Hypothalamus (tissue), 51 donors: Measurements from ENCODE around the gene RBM15B.

Experiments used
- DNase-seq, 51 donors: peaks; one replicate each; lab custom pipeline; 2025; lab: John Stamatoyannopoulos, UW

RBM15B gene

DNA sequence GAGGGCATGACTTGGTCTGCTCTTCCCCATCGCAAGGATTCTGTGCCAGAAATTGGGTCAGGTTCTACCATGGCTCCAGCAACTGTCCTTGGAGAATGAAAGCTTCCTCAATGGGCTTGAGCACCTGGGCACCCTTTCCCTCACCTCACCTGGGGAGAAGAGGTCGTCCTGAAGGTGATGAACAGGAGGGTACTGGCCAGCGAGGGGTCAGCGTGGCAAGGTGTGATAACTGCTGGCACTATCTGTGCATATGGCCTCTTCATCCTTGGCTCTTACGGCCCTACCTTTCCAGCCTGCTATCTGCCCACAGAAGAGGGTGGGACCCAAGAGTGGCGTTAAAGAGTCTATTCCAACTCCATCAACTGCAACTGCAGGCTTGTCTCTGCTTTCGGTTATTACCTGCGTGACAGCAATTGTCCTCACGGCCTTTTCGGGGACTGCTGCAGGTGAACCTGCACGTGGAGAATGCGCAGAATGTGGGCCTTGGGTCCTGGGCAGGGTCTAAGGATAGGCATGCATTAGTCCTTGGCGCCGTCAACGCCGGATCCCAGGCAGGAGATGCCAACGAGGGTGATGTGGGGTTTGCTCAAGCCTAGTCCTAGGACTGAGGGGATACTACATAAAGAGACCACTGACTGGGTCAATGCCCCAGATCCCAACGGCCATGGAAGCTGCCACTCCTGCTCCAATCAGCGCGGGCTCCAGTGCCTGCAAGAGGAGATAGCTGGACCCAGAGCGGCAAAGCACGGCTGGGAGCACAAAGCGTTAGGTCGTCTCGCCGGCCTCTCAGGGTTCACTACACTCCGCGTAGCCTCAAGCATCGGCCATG is 625 bp upstream of the RBM15B start:
- no peak for DNase-seq

DNA sequence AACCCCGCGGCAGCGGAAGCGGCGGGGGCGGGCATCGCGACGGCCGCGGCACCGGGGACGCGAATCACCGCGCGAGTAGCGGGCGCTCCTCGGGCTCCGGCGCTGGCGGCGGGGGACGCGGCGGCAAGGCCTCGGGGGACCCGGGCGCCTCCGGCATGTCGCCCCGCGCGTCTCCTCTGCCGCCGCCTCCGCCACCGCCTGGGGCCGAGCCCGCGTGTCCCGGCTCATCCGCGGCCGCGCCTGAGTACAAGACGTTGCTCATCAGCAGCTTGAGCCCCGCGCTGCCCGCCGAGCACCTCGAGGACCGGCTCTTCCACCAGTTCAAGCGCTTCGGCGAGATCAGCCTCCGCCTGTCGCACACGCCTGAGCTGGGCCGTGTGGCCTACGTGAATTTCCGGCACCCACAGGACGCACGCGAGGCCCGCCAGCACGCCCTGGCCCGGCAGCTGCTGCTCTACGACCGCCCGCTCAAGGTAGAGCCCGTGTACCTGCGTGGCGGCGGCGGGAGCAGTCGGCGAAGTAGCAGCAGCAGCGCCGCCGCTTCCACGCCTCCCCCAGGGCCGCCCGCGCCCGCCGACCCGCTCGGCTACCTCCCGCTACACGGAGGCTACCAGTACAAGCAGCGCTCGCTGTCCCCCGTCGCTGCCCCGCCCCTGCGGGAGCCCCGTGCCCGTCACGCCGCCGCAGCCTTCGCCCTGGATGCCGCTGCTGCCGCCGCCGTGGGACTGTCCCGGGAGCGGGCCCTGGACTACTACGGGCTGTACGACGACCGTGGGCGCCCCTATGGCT is 675 bp downstream of the RBM15B start:
- DNase-seq: peak in 8 of 51 donors; percentile 15 to 46 (median 38)

DNA sequence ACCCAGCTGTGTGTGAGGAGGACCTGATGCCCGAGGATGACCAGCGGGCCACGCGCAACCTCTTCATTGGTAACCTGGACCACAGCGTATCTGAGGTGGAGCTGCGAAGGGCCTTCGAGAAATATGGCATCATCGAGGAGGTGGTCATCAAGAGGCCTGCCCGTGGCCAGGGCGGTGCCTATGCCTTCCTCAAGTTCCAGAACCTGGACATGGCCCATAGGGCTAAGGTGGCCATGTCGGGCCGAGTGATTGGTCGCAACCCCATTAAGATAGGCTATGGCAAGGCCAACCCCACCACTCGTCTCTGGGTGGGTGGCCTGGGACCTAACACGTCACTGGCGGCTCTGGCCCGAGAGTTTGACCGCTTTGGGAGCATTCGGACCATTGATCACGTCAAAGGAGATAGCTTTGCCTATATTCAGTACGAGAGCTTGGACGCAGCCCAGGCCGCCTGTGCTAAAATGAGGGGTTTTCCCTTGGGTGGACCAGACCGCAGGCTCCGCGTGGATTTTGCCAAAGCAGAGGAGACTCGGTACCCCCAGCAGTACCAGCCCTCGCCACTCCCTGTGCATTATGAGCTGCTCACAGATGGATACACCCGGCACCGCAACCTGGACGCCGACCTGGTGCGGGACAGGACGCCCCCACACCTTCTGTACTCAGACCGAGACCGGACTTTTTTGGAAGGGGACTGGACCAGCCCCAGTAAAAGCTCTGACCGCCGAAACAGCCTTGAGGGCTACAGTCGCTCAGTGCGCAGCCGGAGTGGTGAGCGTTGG is 1.5 kb downstream of the RBM15B start:
- no peak for DNase-seq

DNA sequence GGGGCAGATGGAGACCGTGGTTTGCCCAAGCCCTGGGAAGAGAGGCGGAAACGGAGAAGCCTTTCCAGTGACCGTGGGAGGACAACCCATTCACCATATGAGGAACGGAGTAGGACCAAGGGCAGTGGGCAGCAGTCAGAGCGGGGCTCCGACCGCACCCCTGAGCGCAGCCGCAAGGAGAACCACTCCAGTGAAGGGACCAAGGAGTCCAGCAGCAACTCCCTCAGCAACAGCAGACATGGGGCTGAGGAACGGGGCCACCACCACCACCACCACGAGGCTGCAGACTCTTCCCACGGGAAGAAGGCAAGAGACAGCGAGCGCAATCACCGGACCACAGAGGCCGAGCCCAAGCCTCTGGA is 2.0 kb downstream of the RBM15B start:
- no peak for DNase-seq

DNA sequence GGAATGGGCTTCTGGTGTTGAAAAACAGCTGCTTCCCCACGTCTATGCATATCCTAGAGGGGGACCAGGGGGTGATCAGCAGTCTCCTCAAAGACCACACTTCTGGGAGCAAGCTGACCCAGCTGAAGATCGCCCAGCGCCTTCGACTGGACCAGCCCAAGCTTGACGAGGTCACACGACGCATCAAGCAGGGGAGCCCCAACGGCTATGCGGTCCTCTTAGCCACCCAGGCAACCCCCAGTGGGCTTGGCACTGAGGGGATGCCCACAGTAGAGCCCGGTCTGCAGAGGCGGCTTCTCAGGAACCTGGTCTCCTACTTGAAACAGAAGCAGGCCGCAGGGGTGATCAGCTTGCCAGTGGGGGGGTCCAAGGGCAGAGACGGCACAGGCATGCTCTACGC is 2.5 kb downstream of the RBM15B start:
- no peak for DNase-seq

DNA sequence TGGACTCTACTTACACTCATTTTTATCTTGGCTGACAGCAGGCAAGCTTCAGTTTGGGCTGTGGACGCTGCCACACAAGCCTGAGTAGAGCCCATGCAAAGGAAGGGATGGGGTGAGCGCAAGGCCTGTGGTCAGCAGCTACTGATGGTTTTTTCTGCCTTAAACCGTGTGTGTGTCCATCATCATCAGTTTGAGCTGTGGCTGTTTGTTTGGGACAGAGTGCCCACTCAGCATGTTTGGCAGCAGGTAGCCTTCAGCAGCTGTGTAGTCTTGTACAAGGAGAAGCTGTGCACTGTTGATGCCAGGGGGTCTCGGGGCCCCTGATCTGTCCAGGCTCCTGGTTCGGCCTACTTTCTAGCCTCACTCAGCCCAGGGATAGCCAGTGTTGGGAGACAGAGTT is 3.5 kb downstream of the RBM15B start:
- DNase-seq: no peak

DNA sequence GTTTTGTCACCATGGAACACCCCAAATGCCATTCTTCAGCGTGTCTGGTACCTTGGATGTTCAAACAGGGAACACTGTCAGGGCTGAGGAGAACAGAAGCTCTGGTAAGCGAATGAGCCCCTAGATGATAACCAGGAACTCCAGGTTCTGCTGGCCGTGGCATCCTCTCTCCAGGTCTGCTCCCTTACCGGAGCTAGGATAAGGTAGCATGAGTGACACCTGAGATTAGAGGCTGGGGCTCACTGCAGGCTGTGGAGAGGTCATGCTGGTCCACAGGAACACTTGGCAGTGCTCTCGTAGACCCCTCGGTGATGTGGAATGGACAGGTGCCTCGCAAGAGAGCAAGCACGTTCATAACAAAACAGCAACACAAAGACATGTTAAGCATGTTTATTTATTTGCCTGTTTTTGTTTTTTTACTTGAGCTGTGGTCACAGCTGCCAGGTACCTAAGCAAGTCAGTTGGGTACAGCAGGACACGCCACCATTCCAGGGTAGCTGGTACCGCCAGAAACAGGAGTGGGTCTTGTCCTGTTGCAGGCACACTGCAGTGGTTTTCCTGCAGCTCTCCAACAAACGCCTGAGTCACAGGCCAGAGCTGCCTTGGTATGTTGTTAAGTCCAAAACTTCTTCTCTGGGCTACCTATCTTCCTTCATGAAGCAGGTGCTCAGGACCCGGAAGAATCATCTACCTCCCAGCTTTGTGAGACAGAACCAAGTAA is 4.6 kb downstream of the RBM15B start:
- no peak for DNase-seq

DNA sequence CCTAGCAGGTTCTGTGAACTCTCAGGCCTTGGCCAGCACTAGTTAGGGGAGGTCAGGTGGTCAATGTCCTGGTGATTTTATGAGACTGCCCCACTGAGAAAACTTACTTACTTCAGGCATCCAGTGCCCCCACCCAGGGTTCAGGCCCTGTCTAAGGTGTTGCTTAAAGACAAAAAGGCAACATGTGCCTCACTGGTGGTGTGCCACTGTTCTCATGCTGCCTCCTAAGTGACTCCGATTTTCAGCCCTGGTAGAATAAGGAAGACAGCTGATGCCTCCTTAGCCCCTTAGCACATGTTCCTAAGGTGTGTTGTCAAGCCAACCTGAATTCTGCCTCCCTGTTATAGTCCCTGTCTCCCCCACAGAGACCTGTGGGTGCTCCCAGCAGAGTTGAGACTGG is 5.3 kb downstream of the RBM15B start:
- no peak for DNase-seq

DNA sequence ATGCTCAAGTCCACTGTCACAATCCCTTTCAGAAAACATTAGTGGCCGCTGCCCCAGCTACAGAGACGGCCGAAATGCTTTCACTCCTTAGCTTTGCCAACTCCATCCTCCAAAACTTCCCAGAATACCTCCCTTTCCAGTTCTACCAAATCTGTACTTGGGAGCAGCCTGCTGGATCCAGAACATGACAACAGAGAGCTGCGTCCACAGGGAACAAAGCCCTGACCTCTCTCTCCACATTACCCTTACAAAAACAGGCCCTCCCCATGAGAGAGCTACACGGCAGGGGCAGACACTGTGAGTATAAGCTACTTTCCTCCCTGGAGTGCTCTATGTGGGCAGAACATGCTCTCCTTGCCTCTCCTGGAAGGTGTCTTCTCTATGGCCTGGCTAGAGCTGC is 6.3 kb downstream of the RBM15B start:
- DNase-seq: no peak

DNA sequence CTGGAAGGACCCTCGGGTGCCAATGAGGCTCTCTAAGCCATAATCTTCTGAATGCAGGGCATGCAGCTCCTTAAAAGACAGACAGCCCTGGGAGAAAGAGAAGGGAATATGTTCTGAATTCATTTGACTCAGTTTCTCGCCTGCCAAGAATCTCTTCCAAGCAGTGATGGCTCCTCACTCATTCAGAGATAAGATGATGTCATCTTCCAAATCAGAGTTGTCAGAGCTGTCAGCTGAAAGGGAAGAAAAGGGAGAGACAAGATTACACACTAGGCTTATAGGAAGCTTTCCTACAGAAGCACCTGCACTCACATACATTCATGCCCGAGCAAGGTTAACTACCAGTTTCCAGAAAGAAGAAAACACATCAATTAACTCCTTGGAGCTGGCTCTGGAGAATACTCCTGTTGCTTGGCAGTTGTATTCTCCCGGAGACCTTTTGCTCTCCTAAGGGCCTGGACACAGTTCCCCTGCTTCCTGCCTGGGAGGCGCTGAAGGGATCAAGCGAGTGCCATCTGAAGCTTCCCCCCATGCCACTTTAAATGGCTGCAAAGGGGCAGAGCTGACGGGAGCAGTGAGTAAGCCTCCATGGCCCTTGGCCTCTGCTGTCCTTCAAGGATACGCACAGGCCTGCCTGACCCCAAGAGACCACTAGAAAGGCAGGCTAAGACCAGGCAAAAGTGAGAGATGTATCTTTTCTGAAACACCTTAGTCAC is 7.7 kb downstream of the RBM15B start:
- DNase-seq: no peak

DNA sequence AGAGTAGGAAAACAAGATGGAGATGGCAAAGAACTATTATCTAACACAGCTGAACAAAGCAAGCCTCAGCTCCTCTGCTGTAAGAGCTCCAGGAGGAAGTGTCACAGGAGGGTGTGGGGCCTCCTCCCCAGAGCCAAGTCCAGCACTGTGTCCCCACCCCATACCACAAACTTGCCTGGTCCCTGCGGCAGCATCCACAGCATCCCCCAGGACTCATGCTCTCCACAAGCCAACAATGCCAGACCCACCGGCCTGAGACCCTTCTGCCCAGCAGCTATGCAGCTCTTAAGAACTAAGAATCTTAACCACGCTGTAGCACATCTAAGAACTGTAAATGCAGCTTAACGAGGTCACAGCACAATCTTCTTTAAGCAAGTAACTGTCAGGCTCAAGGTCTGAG is 9.1 kb downstream of the RBM15B start:
- no peak for DNase-seq

DNA sequence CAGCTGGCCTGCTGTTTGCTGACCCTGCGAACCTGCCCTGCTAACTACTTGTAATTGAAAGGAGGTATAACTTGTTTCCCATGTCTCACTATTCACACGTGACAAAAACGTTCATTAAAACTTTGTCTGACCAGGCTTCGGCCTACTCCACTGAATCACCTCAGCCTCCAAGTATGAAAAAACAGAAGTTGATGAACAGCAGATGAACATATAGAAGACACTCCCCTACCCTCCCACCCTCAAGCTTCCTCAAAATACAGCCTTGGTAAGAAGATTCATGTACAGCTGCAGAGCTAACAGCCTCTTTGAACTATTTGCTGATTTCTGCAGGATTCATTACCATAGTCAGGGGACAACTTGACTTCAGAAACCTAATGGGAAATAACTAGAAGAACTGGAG is 10.7 kb downstream of the RBM15B start:
- DNase-seq: no peak

DNA sequence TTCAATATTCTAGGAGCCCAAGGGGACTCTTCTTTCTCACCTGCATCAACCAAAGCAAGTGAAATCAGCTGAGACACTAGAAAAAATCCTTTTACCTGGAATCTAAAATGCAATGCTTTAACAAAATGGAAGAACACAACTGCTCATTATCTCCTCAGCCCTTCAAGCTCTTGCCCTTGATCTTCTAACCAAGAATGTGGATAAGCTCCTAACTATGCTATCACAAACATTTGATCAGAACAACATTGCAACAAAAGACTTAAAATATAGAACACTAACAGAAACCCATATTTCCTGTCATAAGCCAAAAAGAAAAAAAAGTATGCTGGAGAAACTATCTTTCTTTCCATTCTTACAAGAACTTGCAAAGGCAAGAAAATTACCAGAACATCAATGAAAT is 12.6 kb downstream of the RBM15B start:
- no peak for DNase-seq

DNA sequence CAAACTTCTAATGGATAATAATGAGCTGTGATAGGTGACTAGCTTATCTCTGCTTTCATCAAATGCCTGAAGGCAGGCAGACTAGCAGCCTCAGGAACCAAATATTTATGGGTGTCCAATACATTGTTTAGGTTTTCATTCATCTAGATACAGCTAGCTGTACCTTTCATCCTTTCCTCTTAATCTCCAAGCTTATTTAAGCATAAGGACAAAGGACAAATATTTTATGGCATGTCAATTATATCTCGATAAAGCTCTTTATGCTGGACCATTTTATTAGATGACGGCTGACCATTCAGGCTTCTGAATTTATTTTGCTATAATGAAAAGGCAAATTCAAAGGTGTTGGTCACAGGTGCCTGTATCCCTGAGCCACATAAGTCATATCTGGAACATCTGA is 16.9 kb downstream of the RBM15B start:
- no peak for DNase-seq

DNA sequence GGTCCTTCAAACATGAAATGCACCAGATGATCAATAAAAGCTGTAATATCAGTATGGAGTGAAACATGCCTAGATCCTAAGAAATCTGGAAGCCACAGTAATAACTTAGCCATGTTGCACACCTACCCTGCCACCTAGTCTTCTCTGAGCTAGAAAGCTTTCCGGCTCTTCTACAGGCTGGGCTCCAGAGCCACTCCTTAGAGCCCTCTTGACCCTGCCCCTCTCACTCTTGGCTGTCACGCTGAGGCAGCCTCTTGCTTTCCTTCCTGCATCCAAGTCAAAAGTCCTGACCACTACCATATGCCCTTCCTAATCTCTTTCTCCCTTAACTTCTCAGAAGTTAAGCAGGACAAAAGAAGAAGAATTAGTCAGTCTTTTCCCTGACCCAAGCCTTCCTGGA is 17.7 kb downstream of the RBM15B start:
- DNase-seq: no peak

DNA sequence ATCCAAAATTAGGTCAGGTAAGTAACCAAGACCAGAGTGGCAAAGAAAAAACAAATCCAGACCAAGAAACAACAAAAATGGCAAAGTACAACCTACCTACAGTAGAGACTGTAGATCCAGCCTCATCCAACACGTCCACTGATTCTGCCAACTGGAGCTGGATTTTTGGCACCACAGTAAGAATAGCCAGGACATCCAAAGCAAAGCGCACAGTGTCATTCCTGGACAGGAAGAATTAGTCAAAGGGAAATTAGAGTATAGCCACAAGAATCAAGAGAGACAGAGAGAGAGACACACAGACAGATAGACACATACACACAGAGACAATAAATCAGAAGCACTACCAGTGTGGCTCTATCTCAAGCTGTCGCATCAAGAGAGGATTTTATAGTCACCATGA is 31.1 kb downstream of the RBM15B start:
- no peak for DNase-seq

DNA sequence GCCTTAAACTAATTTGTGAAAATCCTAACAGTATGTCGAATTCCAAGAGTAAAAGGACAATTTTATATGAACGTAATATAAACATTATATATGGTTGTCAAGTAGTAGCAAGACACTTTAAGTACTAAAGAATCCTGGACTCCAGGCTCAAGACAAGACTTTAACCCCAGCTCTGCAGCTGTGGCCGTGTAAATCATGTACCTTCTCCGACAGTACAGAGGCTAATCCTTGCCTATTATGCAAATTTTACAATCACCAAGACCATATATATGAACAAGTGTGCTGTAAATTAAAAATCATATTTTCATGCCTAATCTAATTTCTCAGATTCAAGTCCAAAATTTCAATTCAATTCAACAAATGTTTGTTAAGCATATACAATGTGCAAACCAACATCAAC is 35.8 kb downstream of the RBM15B start:
- DNase-seq: no peak

DNA sequence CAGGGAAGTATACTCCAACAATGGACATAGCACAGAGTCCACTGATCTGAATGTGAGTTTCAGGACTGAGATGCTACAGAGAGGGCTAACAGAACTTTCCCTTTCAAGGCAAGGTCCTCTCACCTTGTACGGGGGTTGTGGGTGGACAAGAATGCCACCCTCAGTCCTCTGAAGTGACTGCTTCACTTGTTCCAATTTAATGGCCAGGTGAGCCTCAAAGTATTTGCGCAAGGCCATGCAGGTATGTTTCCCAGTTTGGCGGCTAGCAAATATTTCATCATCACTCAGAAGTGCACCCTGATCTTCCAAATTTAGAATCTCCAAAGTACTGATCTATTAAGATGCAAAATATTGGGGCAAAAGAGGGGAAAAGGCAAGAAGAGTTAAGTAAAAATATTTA is 38.1 kb downstream of the RBM15B start:
- no peak for DNase-seq

DNA sequence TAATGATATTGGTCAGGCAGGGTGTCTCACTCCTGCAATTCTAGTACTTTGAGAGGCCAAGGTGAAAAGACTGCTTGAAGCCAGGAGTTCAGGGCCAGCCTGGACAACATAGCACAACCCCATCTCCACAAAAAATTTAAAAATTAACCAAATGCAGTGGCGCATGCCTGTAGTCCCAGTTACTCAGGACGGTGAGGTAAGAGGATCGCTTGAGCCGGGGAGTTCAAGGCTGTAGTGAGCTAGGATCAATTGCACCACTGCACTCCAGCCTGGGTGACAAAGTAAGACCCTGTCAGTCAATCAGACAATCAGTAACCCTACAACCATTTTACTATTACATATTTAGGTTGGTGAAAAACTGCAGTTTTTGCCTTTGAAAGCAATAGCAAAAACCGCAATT is 43.0 kb downstream of the RBM15B start:
- no peak for DNase-seq

DNA sequence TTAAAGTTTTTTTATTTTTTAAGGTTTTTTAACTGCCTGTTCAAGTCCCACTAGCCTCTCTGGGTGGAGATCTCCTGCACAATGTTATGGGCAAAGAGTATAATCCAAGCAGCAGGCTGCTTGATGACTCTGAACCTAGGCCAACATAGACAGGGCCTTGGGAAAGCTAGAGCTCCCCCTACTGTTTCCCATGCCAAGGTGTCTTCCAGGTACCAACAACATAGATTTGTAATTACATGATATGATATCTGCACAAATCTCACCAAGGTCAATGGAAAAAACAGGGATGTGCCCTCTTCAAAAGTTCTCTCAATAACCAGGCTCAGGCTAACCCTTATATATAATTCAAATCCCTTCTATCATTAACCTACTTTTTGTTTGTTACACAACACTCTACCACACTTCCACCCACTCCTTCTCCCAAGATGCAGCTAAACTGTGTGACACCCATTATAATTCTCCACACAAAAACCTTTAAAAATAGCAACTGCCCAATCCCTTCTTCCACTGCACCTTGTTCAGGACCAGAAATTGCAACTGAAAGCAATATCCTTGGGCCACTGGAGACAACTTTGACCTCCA is 43.8 kb downstream of the RBM15B start:
- peak in 10 of 51 donors; percentile 1 to 27 (median 6) for DNase-seq
